ENCODE measurements around the gene RNF10. TPM values are rescaled to one million over a fixed set of nuclear protein-coding genes. Genes with fewer than 3 reads are reported as not detected.

RNF10 gene
- total and polyA plus RNA-seq, 9 of the 15 experiments (the other 6 are each of a cell fraction or from before 2014, with no cell fraction given) = 43.0 to 139 (median 80.1) TPM

- TF ChIP-seq PHF20 (IDR thresholded peaks at IDR 0.05; ENCODE audit: partially characterized antibody) = no peak
- TF ChIP-seq ARID1B (IDR thresholded peaks at IDR 0.05) = peak; percentile 54
- no peak for TF ChIP-seq TEAD2 (tag; IDR thresholded peaks at IDR 0.05)
- TF ChIP-seq RBM14 (IDR thresholded peaks at IDR 0.05; ENCODE audit: borderline replicate concordance, insufficient read depth, low read depth, low read length) = no peak
- peak; percentile 49 for TF ChIP-seq TAL1 (IDR thresholded peaks at IDR 0.05)
- TF ChIP-seq CBFA2T3 (IDR thresholded peaks at IDR 0.05) = peak; percentile 66
- no peak for TF ChIP-seq ZNF592 (IDR thresholded peaks at IDR 0.05)
- TF ChIP-seq ETV6 (IDR thresholded peaks at IDR 0.05; ENCODE audit: borderline replicate concordance in 1 of 2, low read depth in 2 of 2, low read length in 1 of 2) = no peak
- no peak for TF ChIP-seq ETV6 (CRISPR knock-in tag; IDR thresholded peaks at IDR 0.05; ENCODE audit: borderline replicate concordance)
- TF ChIP-seq MTA2 (IDR thresholded peaks at IDR 0.05; ENCODE audit: low read depth) = 0 out of 2 replicates have a peak, but pooled peaks have one; percentile 12
- TF ChIP-seq MEIS2 (IDR thresholded peaks at IDR 0.05; ENCODE audit: partially characterized antibody) = peak; percentile 21
- TF ChIP-seq STAG1 (CRISPR knock-in tag; IDR thresholded peaks at IDR 0.05; ENCODE audit: borderline replicate concordance) = no peak
- peak; percentile 30; the same call in 1 of the 2 replicates for TF ChIP-seq CBFA2T2 (conservative IDR thresholded peaks at IDR 0.05)
- TF ChIP-seq ZNF133 (CRISPR knock-in tag; IDR thresholded peaks at IDR 0.05) = no peak
- peak; percentile 59 to 69 for TF ChIP-seq KDM1A (IDR thresholded peaks at IDR 0.05)
- TF ChIP-seq CTBP1 (IDR thresholded peaks at IDR 0.05; ENCODE audit: borderline replicate concordance) = peak; percentile 57; the same call in 1 of the 2 replicates
- no peak for TF ChIP-seq IFI16 (CRISPR knock-in tag; IDR thresholded peaks at IDR 0.05)
Observed at GRCh38 chr12:120579179-120579578, 45.0 kb downstream of the RNF10 start (continued).

Data from K562 (cell line).